Kidney (tissue), 14 donors: ENCODE data around the gene GNB3. TPM values are rescaled to one million over a fixed set of nuclear protein-coding genes. Genes with fewer than 3 reads are reported as not detected.

Source experiments
- DNase-seq, 5 donors: peaks; one replicate each; pipeline ENCODE4 v3.0.0-alpha.2; 2013 to 2020
- FAIRE-seq: peaks from 2 replicates; lab custom pipeline; 2012; peaks lifted over from hg19 to GRCh38; lab: Jason Lieb, UNC
- H3K27ac ChIP-seq, 2 donors: one replicate each; pipeline ENCODE4 v1.7.0; 2013; ENCODE audit warnings: low read depth in 2 of 2, low read length in 2 of 2, inconsistent platforms in 1 of 2
- H3K27me3 ChIP-seq: one replicate; pipeline ENCODE4 v1.7.1; 2013; ENCODE audit warnings: low read length, inconsistent platforms; ENCODE audit not compliant: control insufficient read depth, insufficient read depth
- H3K36me3 ChIP-seq, 3 donors: one replicate each; pipeline versions ENCODE4 v1.7.0 to v1.7.1; 2013; ENCODE audit warnings: low read length in 3 of 3, control low read depth in 1 of 3, inconsistent platforms in 1 of 3; ENCODE audit not compliant: insufficient read depth in 3 of 3, control insufficient read depth in 2 of 3
- H3K4me1 ChIP-seq, 3 donors: one replicate each; pipeline versions ENCODE4 v1.7.0 to v1.7.1; 2013; ENCODE audit warnings: low read length in 3 of 3, inconsistent platforms in 1 of 3, low read depth in 1 of 3; ENCODE audit not compliant: control insufficient read depth in 2 of 3, insufficient read depth in 2 of 3
- H3K4me3 ChIP-seq, 3 donors: one replicate each; pipeline versions ENCODE4 v1.7.0 to v1.8.1; 2013; ENCODE audit warnings: low read length in 3 of 3, control low read depth in 1 of 3, inconsistent platforms in 1 of 3
- H3K9ac ChIP-seq, 3 donors: one replicate each; pipeline versions ENCODE4 v1.7.0 to v1.7.1; 2013; ENCODE audit warnings: low read length in 3 of 3, control low read depth in 1 of 3, inconsistent platforms in 1 of 3
- H3K9me3 ChIP-seq, 3 donors: one replicate each; pipeline versions ENCODE4 v1.7.0 to v1.7.1; 2013; ENCODE audit warnings: low read length in 3 of 3, control low read depth in 1 of 3, inconsistent platforms in 1 of 3; ENCODE audit not compliant: control insufficient read depth in 2 of 3, insufficient read depth in 1 of 3
- CTCF ChIP-seq: IDR thresholded peaks from 3 replicates; pipeline ENCODE4 v1.5.1; 2012; ENCODE audit warnings: mild to moderate bottlenecking, moderate library complexity, borderline replicate concordance; ENCODE audit not compliant: insufficient read depth; ENCODE audit errors: extremely low read depth
- intact Hi-C: fragments of 100-400 bp; cut with DNase I; formaldehyde crosslinking; loops from one replicate; pipeline ENCODE4 v1.11.1; 2022
- polyA plus RNA-seq: library from polyadenylated mRNA; stranded (reverse); fragments of 350-450 nt; fragmentation: Illumina TruSeq; extraction: RNeasy Lipid Tissue Mini Kit (QIAGEN cat#74804); gene quantifications from one replicate; pipeline ENCODE4 v1.2.3, GENCODE V29; 2014; ENCODE audit warnings: low read depth, low replicate concordance; ENCODE audit not compliant: insufficient read depth
- total RNA-seq: library from RNA; stranded (reverse); fragmentation: NEBNext Ultra II Directional; extraction: Animal tissue kit (Norgen Biotek cat#: 25700); gene quantifications from one replicate; pipeline ENCODE4 v1.2.1, GENCODE V29; 2021
- donor health status: control.
- donor health status: control.
- donor health status: control.
- donor health status: control.
- donor health status: control.
- donor health status: DM: yes; HTN: yes; CAD: no.
- donor health status: Normal renal cell carcinoma (clear cell type).

GNB3 gene
- total and polyA plus RNA-seq, 2 donors from 2014 or later, result 1.4 to 2.6 TPM

DNA sequence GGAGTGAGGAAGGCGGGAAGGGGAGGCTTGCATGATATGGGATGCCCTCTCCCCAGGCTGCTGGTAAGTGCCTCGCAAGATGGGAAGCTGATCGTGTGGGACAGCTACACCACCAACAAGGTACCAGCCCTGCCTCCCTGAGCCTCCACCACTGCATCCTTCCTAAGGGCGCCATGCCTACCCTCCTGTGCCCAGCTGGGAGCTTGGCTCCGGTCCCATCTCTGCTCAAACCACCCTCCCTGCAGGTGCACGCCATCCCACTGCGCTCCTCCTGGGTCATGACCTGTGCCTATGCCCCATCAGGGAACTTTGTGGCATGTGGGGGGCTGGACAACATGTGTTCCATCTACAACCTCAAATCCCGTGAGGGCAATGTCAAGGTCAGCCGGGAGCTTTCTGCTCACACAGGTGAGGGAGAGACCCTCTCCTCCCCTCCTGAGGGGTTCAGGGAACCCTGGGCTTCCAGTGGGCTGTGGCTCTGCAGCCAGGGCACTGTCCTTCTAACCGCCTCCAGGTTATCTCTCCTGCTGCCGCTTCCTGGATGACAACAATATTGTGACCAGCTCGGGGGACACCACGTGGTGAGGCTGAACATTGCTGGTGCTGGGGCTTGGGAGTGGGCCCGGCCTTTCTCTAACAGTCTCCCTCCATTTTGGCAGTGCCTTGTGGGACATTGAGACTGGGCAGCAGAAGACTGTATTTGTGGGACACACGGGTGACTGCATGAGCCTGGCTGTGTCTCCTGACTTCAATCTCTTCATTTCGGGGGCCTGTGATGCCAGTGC is 2.6 kb downstream of the GNB3 start:
- FAIRE-seq (no peak), DNase-seq (no peak)
- H3K27ac ChIP-seq, result no peak overlapping the region
- no peak overlapping the region for H3K4me3 ChIP-seq
- H3K36me3 ChIP-seq, result peaks cover 0 to 4% (median 2%) of the 10 kb centered on the region in 3 donors
- H3K27me3 ChIP-seq, result no peaks in the 10 kb centered on the region
- no peaks in the 10 kb centered on the region for H3K9me3 ChIP-seq
- no peaks in the 10 kb centered on the region for H3K4me1 ChIP-seq
- no peak overlapping the region for H3K9ac ChIP-seq
- no peak for TF ChIP-seq CTCF
- intact Hi-C loops, result no loop called here

GRCh38 chr12:6845395-6845794 is 4.7 kb downstream of the GNB3 start:
- intact Hi-C loops, result no loop called here
- H3K27ac ChIP-seq, result no peak overlapping the region
- H3K9ac ChIP-seq, result no peak overlapping the region
- H3K4me1 ChIP-seq, result no peaks in the 10 kb centered on the region
- no peaks in the 10 kb centered on the region for H3K9me3 ChIP-seq
- DNase-seq (peak in 1 of 5 donors; percentile 74), FAIRE-seq (no peak)
- peaks cover 0 to 4% (median 2%) of the 10 kb centered on the region in 3 donors for H3K36me3 ChIP-seq
- H3K27me3 ChIP-seq, result no peaks in the 10 kb centered on the region
- no peak overlapping the region for H3K4me3 ChIP-seq
- no peak for TF ChIP-seq CTCF

DNA sequence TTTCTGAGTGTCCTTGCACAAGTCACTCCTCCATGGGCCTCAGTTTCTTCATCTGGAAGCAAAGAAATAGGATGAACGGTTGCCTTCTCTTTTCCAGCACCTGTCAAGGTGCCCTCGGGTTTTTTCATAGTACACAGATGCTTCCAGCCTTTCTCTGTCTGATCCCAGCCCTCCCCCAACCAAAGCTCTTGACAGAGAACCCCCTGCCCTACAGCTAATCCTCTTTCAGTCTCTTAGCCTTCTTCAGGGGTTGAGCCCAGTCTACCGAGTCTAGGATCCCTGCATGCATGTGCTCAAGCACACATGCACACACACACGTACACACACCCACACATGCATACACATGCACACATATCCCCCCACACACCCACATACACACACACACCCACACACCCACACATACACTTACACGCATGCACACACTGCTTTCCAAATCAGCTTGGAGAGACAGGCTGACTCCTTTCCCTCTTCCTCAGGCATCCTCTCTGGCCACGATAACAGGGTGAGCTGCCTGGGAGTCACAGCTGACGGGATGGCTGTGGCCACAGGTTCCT is 5.7 kb downstream of the GNB3 start:
- Histone ChIP-seq H3K4me1 (peaks cover 0 to 5% (median 0%) of the 10 kb centered on the region in 3 donors), H3K36me3 (peaks cover 0 to 4% (median 2%) of the 10 kb centered on the region in 3 donors), H3K27ac (no peak overlapping the region), H3K27me3 (no peaks in the 10 kb centered on the region), H3K9ac (no peak overlapping the region), H3K4me3 (no peak overlapping the region), H3K9me3 (no peaks in the 10 kb centered on the region)
- DNase-seq, result no peak
- no peak for FAIRE-seq
- intact Hi-C loops, result no loop called here
- TF ChIP-seq CTCF, result no peak
